GM21825 (cell line): ENCODE measurements around the gene PEX11B.

Experiments used
- ATAC-seq: cut with Tn5 transposase; IDR thresholded peaks from one replicate; pipeline ENCODE4 v1.9.1; 2021; ENCODE audit warnings: mild to moderate bottlenecking, moderate library complexity; ENCODE audit not compliant: unreplicated experiment

PEX11B gene

DNA sequence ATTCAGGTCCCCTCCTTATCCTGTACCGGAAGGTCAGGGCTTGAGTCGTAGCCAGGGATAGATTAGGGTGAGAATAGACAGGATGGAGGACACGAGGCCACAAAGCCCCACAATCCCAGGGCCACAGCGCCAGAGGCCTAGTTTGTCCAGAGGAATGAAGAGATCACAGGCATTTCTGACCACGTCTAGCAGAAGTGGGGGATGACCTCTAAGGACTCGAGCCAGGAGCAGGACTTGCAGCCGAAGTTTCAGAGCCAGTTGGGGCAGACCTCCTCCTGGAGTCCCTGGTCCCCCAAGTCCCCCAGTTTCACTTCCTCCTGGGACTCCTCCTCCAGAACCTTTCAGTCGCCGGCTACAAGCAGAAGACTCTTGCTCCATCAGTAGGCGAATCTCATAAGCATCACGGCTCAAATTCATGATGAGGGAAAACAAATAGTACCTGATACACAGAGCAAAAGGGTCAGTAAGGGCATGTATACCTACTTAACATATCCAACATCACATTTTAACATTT lies 6.3 kb downstream of the PEX11B start:
- ATAC-seq = no peak

DNA sequence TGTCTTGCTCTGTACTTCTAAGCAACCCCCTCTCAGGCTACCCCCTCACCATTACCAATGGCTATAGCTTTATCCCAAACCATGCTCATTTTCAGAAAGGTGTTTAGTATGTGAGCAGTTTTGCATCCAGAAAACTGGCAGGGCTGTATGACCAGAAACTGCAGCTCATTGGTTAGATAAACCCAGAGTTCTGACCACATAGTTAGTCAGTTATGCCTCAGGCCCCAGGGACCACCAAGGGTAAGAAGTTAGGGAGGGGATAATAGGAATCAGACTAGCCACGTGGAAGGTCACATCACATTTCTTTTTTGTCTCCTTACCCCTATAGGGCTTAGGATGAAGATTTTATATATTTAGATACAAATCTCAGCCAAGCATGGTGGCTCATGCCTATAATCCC lies 9.9 kb downstream of the PEX11B start:
- ATAC-seq = no peak

DNA sequence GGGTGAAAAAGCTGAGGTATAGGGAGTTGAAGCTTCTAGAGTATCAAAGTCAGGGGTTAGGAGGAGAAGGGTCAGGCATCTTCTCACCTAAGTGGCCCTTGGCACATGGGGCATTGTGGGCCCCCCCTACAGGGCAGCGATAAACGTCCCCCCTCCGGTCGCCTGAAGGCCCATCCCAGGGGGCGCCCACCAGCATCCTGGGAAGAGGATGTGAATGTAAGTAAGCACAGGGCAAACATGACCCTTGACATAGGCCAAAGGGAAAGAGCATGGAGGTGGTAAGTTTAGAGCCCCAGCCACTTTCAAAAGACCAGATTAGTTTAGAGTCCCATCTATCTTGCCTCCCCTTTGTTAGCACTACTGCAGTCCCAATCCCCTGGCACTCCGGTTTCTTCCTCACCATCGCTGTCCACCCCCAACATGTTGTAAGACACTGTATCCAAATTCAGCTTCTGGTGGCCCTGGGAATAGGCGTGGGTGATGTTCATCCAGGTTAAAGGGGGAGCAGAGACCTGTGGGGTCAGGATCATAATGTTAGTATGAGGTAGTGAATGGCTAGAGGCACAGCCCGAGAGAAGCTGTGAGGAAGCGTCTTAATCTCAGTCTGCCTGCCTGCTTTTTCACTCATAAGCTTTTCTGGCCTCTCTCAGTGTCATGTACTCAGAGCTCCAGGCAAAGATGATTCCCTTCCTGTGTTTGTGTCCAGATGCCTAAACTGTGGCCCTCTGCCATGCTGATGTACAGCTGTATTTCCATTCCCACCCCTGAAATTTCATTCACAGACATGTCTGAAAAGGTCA lies 11.4 kb downstream of the PEX11B start:
- no peak for ATAC-seq

DNA sequence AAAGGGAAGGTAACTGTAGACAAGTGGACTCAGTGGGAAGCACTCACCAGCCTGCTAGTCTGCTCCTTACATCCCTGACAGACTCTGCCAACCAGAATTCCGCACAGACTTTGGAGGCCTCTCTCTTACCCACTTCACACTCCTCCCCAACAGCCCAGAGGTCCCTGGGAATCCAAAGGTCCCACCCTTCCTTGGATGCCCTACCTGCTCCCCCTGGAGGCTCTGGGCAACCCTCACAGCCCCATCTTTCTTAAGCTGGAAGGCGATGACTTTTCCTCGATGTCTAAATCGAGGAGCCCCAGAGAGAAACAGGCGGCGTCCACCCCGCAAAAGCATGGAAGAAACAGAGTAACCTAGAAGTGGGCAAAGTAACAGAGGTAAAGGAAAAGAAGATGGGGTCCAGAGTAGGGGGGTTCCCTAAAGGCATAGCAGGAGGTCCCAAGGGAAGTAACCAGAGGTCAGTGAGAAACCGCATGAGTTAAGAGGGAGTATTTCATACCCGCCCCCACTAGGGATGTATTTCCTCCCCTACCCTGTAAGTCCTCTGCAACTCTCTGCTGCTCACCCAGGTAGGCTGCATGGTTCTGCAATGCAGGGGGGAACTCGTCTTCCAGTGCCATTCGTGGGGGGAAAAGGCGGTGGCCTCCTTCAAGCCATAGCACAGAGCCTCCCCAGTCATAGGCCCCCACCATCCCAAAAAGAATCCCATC lies 17.1 kb downstream of the PEX11B start:
- ATAC-seq = no peak

DNA sequence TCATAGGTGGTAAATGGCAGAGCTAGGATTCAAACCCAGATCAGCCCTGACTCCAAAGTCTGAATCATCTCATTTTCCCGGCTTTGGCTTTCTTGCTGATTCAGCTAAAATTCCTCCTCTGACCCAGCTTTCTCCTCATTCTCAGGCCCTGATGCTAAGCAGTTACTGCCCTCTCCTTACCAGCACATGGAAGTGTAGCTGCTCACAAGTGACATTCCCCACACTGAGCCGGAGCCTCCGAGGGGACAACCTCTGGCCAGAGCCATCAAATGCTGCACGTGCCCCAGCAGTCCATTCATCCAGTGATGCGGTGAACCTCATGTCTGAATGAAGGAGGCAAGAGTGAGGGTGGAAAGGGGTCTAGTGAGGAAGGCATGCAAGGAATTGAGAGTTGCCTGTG lies 19.8 kb downstream of the PEX11B start:
- ATAC-seq = no peak

DNA sequence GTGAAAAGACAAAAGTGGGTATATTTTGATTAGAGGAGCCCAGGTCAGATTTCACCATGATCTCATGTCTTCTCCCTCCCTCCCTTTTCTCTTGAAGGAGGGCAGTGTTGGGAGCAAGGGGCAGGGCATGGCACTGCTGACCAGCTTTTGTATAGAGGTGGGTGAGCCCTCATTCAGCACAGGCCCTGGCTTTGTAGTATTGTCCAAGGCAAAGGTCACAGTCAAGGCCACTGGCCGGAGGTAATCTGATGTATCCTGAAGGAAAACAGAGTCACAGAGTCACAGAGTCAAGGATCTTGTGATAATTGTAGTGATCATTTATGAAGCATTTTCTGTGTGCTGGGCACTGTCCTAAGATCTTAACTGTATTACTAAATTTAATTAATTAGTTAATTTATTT lies 20.5 kb downstream of the PEX11B start:
- ATAC-seq = no peak

DNA sequence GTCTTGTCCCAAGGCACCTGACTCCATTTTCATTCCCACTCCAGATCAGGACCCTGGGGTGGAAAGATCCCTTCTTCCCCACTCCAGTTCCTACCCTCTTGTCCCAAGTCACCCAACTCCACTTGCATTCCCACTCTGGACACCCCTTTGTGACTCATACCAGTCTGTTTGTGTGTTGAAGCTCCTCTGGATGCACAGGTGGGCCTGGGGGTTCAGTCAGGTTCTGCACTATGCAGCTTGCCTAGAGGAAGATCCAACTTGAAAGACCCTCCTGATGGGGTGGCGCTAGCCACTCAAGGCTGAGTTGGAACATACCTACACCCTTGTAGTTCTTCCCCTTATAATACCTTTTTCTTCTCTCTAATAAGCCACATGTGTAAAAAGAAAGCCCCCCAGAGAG lies 23.0 kb downstream of the PEX11B start:
- ATAC-seq = no peak

DNA sequence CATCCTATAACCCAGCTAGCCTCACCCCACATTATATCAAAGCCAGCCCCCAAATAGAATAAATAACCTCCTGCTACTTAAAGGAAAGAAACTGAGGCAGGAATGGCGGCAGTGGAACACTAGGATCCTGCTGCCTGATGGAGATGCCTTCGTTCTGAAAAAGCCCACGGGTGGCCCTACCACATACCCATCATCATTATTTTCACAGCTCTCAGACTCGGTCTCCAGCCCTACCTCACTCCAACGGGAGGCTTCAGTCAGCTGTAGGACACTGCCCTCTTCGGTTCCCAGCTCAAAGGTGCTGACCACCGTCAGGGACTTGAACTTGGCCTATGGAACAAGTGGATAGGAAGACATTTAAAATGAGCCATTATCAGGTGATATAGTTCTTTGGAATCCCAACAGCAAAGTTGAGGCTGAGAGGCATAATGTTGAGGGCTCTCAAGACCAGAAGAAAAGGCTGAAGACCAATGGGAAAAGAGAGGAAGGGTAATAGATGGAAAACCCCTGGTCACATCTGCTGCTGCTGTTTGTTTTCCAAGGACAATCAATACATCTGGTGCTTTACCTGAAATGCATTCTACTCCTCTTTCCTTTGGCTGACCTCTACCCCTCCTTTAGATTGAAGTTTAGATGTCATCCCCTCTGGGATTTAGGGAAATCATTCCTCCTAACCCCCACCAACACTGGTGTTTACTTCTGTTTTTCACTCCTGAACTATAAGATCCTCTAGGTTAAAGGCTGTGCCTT lies 25.0 kb downstream of the PEX11B start:
- no peak for ATAC-seq

DNA sequence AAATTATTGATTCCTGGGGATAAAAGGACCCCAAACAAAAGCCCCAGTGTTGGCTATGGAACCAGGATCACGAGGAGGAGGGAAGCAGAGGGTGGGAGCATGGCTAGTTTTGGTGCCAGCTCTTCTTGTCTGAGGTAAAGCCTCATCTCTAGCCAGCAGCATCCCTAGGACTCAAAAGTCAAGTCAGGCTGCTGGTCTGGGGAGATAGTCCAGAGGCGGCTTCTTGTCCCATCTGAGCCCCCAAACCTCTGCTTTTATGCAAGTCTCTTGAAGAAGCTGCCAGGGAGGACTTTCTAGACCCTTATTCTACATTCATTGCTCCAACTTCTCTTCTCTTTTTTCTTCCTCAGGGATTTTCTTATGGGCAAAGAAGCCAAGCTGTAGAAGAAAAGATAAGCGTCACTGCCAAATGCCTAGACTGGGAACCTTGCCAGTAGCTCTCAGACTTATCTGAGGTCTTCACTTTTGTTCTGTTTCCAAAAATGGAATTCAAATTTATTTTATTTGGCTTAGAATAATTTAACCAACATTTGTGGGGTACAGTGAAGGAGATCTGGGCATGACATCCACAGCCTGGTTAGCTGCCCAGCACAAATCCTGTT lies 25.9 kb downstream of the PEX11B start:
- ATAC-seq = no peak

DNA sequence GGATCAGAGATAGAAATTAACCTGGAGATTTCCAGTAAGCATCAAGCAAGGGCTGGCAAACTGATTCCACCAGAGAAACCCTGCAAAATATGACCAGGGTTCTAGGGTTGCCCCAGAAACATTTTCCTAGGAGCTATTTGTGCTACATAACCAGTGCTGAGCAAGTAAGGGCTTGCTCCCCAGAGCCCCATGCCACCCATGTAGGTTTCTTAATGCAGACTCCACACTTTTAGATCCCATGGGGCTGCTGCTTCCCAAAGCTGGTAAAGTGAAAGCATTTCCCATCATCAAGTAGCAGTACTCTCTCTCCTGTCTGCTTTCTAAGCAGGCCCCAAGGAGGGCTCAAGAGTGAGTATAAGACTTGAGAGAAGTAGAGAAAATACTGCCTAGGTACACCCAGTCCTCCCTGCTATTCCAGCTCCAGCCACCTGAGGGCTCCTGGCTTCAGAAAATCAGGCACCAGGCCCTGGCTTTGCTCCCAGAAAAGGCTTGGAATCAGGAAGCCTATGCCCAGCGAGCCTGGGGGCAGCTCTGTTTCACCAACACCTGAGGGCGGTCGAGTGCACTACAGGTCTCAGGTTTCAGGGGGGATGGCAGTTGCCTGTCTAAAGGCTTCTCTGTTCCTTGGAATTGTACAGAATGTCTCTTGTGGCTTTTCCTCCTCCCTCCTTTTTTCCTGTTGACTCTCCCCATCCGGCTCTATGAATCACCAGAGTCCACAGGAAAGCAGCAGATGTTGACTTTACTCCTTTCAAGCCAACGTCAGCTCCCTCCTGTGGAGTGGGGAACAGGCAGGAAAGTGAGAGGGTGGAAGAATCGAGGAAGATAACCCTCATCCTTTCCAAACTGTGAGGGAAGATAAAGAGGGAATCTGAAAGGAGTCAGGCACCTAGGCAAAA lies 26.7 kb downstream of the PEX11B start:
- no peak for ATAC-seq

DNA sequence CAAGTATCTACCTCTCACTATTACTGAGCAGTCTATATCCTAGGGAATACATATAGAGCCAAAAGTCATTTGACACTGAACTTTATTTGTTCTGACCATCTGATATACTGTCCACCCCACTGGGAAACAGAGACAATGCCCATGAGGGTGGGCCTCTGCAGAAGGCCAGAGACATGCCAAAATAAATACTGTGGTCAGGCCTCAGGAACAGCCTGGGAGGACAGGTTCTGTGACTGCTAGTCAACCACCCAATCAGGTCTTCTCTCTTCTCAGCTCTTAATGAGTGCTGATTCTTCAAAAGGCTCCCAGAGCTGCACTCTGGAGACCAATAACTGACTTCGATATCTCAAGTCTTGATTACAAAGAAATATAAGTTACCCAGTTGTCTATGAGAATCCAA lies 27.4 kb downstream of the PEX11B start:
- no peak for ATAC-seq

DNA sequence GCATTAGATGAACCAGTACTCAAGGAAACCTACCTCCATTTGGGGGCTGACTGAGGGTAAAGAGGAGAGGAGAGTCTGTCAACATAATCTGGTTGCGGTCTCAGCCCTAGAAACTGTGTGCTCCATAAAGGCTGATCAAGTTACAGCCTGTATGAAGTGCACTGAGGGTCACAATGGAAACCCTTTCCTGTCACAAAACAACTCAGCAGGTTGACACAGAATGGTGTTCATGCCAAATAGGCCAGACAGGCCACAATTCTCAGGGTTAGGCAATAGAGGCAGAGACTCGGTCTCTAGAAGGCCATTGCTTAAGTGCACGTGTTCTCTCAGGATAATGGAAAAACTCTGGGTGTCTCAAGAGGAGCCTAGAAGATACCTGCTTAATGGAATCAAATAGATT lies 28.8 kb downstream of the PEX11B start:
- ATAC-seq = no peak

DNA sequence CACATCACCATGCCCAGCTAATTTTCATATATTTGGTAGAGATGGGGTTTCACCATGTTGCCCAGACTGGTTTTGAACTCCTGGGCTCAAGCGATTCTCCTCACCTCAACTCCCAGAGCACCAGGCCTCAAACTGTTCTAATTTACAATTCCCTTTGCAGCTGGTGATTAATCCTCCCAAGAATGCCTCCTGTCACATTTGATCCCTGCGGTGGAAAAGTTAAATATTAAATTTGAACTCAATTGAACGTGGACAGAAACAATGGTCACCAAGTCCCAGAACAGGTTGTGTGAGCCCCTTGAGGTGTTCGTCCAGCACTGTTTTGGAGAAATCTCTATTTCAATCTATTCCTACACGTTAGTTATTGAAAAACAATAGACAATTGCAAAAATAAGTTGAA lies 30.9 kb downstream of the PEX11B start:
- ATAC-seq = no peak

DNA sequence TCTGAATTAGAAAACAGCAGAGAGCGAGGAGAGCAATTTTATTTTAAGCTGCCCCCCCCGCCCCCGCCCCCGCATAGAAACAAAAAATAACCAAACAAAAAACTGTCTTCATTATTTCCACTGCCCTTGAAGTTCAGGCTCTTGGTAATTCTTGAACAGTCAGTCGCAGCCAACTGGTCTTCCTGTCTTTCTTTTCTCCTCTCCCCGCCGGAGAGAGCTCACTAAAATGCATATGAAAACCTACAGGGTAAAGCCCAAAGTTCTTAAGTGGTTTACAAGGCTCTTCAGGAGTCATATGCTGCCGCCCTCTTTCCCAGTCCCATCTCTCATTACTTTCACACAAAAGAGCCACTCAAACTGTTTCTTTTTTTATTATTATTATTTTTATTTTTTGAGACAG lies 31.7 kb downstream of the PEX11B start:
- ATAC-seq = no peak

DNA sequence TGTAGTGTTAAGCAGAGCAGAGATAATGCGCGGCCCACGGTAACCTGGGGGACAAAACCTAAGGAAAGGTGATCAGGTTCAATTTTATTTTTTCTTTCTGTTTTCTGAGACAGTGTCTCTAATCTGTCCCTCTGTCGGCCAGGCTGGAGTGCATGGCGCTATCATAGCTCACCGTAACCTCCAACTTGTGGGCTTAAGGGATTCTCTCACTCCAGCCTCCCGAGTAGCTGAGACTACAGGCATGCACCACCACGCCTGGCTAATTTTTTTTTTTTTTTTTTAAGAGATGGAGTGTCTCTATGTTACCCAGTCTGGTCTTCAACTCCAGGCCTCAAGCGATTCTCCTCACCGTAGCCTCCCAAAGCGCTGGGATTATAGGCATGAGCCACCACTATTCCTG lies 32.1 kb downstream of the PEX11B start:
- ATAC-seq = no peak

DNA sequence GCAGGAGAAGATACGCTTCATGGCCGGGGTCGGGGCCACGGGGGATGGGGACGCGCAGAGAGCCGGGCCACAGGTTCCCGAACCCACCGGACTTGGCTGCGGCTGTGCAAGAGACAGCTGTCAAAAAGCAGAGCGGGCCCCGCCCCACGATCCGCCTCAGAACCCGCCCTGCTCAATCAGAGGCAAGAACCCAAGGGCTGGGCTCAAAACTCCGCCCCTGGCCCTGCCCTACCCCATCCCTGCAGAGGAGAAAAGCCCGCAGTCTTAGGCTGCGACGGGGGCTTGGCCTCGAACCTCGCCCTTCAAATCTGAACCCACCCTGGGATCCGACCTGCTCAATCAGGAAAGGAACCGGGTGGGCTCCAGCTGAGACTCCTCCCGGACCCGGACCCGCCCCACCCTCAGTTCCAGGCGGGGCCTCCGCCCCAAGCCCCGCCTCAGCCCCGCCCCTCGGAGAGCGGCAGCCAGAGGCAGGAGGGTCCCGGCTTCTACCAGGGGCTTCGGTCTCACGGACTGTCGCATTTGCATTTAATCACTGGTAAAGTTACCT lies 32.7 kb downstream of the PEX11B start, which contains the start of gene ANKRD35:
TSS of gene ANKRD35 (minus strand) at position 129 of the 550 bp plus-strand sequence. CDS start at position 21, 108 bp downstream.
- ATAC-seq = peak; percentile 97

DNA sequence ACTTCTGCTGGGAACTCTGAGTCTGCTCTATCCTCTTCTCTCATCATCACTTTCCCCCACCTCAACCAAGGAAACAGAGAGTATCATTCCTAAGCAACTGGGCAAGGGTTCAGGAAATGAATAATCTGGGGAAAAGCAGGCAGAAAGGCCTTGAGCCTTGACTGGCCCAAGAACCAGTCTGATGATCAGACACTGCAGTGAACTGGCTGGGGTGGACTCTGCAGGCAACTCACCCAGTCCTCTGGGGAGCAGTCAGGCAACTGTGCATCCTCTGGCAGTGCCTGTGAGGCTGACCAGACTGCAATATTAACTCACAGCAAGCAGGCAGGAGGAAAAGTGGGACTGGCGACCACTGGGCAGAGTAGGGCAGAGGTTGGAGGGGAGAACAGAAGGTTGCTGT lies 33.8 kb downstream of the PEX11B start:
- ATAC-seq = no peak

DNA sequence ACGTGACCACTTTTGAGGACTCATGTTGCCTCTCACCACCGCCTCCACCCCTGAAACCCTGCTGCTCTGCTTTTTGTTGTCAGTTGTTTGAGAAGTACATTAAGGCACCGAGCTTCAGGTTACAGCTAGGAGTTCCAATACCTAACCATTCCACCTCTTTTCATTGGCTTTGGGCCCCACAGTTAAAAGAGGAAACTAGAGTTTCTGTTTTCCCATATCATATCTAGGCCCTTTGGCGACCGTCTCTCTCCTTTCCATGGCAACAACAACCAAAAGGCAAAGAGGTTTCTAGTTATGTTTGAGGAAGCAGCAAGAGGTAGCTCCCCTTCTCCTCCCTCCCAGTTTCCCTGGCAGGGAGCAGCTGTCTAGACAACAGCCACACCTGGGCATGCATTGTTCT lies 38.7 kb downstream of the PEX11B start:
- ATAC-seq = no peak

DNA sequence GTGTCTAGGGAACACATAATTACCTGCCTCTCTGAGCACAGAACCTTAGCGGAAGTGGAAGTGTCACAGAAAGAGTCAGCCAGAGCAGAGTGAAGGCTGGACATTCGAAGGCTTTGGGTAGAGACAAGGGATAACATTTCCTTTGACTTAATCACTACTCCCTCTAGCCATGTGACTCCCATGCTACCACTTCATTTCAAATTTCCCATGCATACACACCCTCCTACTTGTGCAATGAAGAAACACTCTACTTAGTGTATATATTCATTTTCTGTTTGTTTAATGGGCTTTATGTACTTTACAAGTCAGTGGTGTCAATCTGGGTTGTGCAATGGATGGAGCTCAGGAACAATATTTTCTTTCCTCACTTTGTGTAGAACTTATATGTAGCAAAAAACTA lies 39.8 kb downstream of the PEX11B start:
- no peak for ATAC-seq
